Measurements from ENCODE around the gene ZBTB8OS.

The ZBTB8OS gene

DNA sequence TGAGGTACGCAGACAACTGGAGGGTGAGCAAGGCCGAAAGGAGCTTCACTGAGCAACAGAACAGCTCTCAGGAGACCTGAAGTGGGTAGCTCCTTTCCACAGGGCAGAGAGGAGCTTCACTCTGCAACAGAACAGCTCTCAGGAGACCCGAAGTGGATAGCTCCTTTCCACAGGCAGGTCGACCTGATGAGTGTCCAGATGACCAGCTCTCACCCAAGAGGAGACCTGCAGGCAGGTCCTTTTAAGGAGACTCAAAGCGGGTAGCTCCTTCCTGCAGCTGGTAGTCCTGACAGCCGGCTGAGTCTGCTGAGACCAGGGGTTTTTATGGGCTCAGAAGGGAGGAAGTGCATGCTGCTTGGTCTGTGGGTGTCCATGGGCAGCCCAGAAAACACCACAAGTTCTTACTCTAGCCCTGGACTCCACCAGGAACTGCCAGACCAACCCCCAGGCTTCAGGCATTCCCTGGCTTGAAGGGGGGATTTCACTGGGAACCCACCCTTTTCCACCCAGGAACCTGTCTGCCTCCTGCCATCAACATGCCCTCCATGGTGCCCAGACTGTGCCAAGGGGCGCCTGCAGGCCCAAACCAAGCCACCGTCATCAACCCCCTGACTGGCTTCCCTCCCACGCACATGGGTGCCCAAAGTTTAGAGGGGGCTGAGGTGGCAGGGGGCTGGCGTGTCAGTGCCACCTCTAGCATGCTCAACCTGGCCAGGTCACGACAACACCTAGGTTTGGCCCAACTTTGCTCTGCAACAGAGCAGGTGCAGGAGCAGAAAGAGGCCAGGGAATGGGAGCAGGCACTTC lies 43.6 kb downstream of the ZBTB8OS start:
- DNase-seq, result no peak

DNA sequence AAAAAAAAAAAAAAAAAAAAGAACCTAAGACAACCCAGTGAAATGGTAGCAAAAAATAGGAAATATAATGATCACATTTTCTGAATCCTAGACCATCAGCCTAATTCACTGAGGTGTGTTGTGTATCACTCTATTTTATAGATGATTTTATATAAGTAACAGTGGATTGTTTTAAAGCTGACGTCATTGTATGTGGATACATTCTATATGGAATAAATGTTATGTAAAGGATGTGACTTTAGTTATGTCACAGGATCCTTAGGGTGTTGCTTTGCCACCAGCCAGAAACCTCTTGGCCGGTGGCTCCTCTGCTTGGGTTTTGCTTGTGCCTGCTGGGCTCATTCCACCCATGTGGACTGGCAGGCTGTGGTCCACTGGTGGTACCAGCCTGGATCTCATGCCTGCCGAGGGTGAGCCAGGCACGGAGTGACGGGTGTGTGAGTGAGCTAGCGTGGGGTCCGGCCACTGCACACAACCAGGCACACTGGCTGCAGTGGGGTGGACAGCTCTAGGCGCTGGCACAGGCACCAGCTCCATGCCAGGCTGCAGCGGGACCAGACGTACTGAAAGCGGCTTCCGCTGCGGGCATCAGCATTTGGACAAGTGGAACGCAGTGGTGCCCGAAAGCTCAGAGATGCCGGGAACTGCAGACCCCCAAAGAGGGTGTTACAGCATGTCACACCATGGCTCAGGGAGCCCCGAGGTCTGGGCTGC lies 44.5 kb downstream of the ZBTB8OS start:
- DNase-seq, result no peak

DNA sequence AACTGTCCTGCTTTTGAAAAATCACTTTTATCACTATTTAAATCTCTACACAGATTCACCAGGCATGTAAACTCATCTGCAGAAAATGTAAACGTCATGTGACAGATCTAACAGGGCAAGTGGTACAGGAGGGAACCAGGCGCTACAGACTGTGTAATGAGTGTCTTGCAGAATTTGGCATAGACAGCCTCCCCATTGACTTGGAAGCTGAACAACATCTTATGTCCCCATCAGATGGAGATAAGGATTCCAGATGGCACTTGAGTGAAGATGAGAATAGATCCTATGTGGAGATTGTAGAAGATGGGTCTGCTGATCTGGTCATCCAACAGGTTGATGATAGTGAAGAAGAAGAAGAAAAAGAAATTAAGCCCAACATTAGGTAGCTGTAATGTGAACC lies 50.3 kb downstream of the ZBTB8OS start:
- no peak for DNase-seq

DNA sequence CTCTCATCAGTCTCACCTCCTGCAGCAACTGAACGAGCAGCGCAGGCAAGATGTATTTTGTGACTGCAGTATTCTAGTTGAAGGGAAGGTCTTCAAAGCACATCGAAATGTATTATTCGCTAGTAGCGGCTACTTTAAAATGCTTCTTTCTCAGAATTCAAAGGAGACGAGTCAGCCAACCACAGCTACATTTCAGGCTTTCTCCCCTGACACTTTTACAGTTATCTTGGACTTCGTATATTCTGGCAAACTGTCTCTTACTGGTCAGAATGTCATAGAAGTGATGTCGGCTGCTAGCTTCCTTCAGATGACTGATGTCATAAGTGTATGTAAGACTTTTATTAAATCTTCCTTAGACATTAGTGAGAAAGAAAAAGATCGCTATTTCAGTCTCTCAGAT lies 57.4 kb downstream of the ZBTB8OS start:
- DNase-seq, result no peak

DNA sequence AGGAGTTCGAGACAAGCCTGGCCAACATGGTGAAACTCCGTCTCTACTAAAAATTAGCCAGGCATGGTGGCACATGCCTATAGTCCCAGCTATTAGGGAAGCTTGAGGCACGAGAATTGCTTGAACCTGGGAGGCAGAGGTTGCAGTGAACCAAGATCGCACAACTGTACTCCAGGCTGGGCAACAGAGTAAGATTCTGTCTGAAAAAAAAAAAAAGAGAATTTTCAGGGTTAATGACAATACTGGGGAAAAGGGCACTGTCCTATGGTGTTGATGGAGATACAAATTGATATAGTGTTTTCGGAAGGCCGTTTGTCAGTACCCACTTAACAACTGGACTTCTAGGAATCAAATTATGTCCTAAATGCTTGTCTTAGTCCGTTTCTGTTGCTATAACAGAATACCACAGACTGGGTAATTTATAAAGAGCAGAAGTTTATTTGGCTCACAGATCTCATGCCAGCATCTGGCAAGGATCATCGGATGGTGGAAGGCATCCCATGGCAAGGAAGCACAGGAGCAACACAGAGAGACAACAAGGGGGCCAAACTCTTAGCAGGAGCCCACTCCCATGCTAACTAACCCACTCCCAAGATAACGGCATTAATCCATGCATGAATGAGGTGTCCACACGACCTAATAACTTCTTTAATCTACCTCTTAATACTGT lies 69.9 kb downstream of the ZBTB8OS start:
- DNase-seq, result no peak
